Measurements from ENCODE around the gene DNAJB12.
A peak's percentile ranks its signal among the peaks of the same experiment; 100 is the strongest.
"Not testable (repeated sequence)": the region's sequence is repeated elsewhere in the genome, so short reads cannot be mapped to it uniquely, and the experiment has no call there.

Gene DNAJB12

GRCh38 chr10:72315611-72316385, 38.9 kb downstream of the DNAJB12 start:
- DNase-seq = no peak

- no peak for DNase-seq
Measured at GRCh38 chr10:72315054-72315453, 39.7 kb downstream of the DNAJB12 start.

GRCh38 chr10:72314263-72314662, 40.5 kb downstream of the DNAJB12 start:
- no peak for DNase-seq

- DNase-seq = no peak
Measured at GRCh38 chr10:72312865-72313391, 41.8 kb downstream of the DNAJB12 start.

- DNase-seq = no peak
Measured at GRCh38 chr10:72311667-72312066, 43.1 kb downstream of the DNAJB12 start.

GRCh38 chr10:72310636-72311035, 44.1 kb downstream of the DNAJB12 start:
- DNase-seq = no peak

GRCh38 chr10:72310241-72310633, 44.5 kb downstream of the DNAJB12 start:
- DNase-seq = no peak

DNA sequence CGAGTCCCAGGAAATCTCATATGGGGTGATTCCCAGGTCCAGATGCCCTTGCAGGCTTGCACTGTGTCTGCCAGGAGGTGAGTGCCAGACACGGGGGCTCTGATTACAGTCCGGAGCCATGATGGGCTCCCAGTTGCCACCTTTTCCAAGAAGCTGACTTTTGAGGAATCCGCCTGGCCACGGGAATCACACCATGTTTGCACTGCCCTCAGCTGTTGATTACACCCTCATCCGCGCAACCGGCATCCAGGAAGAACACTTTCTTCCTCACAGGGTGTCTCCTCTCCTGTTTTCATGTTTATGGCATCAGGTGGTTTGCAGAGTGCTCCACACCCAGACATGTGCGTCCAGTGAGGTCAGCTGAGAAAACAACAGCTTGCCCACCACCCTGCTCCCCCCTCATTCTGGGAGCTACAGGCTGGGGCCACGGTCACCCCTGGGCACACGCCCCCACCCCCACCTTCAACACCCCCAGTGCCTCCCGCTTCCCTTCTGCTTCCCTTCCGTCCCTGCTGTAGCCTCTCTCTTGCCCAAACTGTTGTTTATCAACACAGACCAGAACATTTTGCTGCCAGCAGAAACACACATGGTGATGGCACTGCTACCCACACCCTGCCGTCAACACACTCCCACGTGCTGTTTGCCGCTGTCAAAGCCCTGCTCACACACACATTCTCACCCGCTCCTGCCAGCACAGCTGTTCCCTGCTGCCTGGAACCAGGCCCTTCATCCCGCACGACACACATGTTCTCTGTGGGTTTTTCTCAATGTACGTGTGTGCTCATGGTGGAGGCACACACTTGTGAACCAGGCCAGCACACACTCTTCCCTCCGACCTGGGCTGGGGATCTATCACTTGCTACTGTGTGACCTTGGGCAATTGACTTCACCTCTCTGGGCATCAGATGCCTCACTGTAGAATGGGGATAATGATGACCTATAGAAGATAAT, 45.2 kb downstream of the DNAJB12 start:
- no peak for DNase-seq

DNA sequence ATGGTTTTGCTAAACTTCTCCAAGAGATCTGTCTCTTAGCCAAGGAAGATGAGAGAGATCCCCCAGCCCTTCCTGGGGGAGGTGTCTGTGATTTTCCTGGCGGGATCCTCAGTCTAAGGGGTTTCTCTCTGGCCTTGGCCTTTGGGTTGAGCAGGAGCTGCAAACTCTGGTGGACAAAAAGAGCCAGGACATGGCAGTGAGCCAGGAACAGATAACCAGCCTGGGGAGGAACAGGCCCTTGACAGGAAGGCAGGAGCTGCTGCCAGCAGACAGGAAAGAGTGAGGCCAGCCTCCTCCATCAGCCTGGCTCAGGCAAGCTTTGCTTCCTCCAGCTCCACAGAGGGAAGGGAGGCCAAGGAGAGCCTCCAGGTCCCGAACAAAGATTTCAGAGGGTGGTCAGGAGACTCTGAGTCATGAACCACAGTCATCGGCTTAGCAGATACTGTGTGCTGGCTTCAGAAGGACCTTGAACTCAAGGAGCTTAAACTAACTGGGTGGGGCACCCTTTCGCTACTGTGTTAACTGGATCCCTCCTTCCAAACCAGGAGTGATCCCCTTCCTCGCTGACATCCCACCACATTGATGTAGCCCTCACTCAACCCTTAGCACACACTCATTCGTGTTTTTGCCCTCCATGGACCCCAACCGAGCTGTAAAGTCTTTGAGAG, 46.3 kb downstream of the DNAJB12 start:
- DNase-seq = no peak

- DNase-seq = not testable (repeated sequence)
Measured at GRCh38 chr10:72307711-72308110, 47.0 kb downstream of the DNAJB12 start.

GRCh38 chr10:72306215-72306760, 48.4 kb downstream of the DNAJB12 start:
- DNase-seq = no peak

DNA sequence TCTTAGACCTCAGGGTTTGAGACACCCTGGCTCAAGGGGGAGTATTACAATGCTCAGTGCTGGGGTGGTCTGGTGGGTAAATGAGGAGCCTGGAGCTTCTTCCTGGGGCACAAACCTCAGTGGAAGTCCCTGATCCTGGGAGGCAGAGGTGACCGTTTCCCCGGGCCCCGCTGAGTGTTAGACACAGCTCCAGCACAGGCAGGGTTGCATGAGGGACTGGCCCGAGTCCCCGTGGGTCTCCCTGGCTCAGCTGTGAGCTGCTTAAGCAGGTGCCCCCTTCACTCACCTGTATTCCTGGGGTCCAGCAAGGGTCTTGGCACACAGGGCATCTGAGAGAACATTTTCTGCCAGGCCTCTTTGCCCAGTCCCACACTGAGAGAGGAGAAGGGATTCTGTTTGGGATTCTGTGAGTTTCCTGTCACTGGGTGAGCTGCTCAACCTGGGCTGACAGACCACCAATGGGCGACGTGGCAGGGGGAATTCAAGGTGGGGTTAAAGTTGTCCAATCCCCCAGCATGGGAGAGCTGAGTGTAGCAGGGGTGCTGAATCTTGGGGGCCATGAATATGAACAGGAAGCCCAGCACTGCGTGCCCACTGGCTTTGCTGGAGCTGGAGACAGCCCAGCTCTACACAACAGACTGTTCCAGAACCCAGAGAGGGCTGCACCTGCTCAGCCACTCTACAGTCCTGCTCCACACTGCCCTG, 51.1 kb downstream of the DNAJB12 start:
- no peak for DNase-seq

GRCh38 chr10:72298592-72299519, 55.9 kb downstream of the DNAJB12 start:
- DNase-seq = no peak

DNA sequence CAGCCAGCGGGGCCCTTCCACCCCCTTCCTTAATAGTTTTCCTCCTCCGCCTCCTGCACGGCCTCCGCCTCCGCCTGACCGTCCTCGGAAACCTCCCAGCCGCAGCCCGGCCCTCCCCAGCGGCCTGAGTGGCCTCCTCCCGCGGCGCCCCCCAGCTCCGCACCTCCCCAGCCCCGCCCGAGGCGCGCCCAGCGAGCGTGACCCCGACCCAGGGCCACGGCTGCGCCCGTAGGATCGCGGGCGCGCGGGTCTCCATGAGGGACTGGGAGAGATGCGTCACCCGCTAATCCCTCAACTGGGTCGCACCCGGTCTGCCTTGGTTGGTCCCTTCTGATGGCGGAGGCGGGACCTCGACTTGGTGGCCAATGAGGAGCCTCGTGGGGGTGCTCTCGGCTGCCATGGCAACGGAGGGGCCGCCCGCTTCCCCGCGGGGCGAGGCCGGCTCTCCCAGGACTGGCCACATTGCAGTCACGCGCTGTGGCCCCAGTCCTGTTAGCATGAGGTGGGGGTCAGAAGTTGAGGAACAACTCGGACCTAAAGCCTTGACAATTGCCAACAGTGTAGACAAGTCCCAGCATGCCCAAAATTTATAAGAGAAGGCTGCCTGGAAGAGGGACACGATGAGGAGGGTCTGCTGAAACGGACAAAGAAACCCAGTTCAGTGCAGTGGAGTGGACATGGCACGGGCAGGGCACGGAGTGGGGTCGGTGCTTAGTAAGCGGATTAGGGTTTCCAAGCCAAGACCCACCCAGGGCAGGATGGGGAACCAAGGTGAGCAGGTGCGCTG, 56.7 kb downstream of the DNAJB12 start:
- DNase-seq = peak; percentile 82

- DNase-seq = no peak
Measured at GRCh38 chr10:72297281-72297804, 57.4 kb downstream of the DNAJB12 start.

DNA sequence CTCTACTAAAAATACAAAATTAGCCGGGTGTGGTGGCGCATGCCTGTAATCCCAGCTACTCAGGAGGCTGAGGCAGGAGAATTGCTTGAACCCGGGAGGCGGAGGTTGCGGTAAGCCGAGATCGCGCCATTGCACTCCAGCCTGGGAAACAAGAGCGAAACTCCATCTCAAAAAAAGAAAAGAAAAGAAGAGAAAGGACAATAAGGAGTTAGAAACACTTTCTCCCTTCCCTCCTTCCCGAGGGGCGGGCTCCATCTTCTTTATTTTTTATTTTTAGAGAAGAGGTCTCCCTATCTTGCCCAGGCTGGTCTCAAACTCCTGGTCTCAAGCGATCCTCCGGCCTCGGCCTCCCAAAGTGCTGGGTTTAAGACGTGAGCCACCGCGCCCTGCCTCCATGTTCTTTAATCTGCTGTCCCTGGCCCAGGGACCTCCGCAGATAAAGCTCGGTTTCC, 57.9 kb downstream of the DNAJB12 start:
- not testable (repeated sequence) for DNase-seq

GRCh38 chr10:72295330-72295910, 59.3 kb downstream of the DNAJB12 start:
- DNase-seq = no peak

DNA sequence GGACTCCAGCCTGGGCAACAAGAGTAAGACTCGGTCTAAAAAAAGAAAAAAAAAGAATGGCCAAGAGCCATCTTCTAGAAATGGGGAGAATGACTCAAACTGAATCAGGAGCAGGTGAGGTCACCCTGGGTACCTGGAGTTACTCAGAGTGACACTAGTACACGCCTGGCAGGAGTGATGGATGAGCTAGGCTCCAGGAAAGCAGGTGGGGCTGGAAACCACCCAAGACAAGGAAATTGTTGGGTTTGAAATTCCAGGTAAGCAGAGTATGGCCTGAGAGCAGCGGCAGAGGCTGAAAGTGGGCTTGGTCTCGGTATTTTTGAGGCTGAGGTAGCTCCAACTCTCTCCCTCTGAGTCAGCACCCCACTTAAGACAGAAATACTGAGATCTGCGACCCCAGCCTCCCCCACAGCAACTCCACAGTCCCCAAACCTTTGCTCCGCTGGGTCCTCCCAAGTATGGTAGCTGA, 62.5 kb downstream of the DNAJB12 start:
- no peak for DNase-seq

DNA sequence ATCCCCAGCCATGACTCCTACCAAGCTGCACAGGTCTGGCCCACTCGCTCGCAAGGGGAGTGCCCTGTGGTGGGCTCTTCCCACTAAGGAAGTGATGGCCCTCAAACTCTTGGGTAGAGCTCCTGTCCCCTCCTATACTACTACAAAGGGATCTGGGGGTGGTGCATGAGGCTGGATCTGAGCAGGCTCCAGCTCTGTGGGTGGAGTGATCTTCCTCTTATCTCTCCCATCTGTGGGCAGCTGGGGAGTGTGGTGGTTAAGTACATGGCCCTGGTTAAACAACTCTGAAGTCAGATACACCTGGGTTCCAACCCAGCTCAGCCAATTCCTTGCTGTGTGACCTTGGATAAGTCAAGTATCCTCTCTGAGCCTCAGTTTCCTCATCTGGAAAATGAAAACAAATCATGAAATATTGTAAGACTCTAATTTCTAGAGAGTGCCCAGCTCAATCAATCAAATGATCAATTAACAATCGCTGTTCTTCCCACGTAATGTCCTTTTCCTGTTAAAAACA, 63.6 kb downstream of the DNAJB12 start:
- no peak for DNase-seq
